Brain pericyte (primary cell): ENCODE data around the gene GIT2.

Experiments used
- DNase-seq: peaks from one replicate; pipeline ENCODE4 v3.0.0-alpha.2; 2012; ENCODE audit warnings: low read depth, low spot score

The GIT2 gene

DNA sequence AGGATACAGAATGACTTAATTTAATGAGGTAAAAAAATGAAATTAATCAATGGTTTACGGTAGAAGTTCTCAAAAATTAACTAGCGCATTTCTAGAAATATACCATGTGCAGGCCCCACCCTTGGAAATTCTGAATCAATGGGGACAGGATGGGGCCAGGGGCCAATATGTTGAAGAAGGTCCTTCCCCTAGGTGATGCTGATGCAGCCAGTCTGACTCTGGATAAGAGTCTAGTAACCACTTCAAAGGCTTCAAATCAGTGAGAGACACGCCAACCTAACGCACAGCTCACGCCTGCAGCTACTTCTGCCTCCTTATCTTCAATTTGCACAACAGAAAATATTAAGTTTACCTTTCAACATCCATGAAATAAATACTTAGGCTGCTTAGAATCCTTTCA, 14.9 kb downstream of the GIT2 start:
- no peak for DNase-seq

DNA sequence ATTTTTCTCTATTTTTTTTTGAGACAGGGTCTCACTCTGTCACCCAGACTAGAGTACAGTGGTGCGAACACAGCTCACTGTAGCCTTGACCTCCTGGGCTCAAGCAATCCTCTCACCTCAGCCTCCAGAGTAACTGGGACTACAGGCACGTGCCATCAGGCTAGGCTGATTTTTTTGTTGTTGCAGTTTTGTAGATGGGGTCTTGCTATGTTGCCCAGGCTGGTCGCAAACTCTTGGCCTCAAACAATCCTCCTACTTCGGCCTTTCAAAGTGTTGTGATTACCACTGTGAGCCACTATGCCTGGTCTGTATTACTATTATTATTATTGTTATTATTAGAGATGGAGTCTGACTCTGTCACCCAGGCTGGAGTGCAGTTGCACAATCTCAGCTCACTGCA, 23.3 kb downstream of the GIT2 start:
- DNase-seq: no peak

DNA sequence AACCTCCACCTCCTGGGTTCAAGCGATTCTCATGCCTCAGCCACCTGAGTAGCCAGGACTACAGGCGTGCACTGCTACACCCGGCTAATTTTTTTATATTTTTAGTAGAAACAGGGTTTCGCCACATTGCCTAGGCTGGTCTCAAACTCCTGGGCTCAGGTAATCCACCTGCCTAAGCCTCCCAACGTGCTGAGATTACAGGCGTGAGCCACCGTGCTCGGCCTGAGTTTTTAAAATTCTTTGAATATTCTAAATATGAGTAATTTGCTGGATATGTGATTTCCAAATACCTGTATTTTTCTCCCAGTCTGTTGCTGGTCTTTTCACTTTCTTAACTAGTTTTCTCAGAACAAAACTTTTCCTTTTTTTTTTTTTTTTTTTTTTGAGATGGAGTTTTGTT, 27.4 kb downstream of the GIT2 start:
- DNase-seq: no peak

DNA sequence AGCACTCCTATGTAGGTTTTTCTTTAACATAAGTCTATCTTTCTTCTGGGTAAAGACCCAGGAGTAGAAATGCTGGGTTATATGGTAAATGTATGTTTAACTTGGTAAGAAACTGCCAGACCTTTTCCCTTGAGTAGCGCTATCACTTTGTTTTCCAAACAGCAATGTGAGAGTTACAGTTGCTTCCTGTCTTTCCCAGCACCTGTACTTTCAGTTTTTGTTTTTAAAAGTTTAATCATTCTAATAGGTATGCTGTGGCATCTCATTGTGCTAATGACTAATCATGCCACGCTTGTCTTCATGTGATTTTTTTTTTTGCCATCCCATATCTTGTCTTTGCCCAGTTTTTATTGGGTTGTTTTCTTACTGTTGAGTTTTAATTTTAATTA, 28.1 kb downstream of the GIT2 start:
- no peak for DNase-seq

DNA sequence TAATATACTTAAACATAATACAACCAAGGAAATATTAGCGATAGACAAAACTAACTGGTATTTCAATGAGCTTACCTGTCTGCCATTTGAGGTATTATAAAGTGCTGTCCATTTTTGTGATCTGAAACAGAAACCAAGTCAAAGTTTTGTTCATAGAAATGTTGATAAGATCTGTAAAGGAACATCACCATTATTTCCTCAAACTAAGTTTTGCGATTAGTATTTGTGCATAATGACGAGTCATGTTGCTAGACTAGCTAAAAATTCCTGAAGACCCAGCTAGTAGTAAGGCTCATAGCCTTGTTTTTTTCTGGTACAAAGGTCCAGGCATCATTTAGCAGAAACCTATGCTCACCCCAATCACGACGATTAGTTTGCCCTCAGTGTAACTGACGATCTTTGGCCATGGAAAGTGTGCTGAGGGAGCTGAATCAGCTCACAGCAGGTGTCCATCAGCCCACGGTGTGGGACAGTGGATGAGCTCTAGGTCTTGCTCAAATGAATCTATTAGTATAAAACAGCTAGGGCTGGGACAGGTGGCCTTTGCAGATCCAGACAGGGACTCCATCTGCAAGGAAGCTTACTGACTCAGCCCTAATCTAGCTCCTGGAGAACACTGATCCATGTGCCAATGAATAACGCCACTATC, 28.7 kb downstream of the GIT2 start:
- no peak for DNase-seq

DNA sequence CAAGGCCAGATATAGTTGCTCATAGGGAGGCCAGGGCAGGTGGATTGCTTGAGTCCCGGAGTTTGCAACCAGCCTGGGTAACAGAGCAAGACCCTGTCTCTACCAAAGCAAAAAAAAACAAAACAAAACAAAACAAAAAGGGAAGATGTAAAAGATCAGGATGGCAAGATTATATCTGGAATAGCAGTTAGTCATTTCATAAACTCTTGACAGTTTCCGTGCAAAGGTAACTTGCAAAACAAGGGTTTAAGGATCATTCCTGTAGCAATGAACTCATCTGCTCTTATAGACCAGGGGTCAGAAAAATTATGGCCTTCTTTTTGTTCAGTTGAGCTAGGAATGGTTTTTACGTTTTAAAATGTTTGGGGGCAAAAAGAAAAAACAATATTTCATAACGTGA, 29.6 kb downstream of the GIT2 start:
- DNase-seq: no peak

DNA sequence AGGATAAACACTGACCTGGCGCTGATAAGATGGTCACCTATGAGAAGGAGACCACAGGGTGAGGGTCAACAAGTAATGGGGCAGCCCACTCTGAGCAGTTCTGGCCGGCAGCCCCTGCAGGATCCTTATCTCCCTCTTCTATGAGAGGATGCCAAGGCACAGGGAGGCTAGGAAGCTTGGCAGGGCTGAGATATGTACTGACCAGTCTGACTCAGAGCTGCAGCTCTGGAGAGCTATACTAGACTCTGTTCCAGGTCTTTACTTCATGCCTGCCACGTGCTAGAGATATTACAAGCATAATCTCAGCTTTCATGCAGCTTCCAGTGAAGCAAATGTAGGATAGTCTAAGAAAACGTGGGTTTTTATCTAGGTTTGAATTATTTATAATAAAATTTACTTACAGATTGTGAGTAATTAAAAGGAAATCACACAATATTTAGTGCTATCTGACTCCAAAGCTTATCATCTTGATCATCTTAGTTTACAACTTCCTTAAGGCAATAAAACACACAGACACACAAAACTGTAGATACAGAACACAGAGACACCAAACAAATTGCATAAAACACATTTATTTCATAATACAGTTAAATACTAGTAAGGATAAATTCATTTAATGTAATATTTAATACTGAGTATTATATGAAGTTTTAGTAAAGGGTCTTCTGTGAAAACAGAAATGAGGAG, 32.3 kb downstream of the GIT2 start:
- no peak for DNase-seq

DNA sequence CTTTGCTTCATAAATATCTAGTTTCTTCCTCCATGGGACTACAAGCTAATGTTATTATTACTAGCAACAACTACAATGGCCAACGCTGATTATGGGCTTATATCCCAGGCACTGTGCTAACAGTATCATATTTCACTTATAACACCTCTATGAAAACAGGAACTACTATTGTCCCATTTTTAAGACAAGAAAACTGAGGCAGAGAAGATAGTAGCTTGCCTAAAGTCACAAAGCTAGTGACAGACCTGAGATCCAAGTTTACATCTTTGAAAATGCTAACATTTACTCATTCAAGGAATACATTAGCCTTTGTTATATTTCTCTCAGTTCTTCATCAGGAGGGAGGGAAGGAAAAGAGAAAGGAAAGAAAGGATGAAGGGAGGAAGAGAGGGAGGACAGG, 32.8 kb downstream of the GIT2 start:
- no peak for DNase-seq

DNA sequence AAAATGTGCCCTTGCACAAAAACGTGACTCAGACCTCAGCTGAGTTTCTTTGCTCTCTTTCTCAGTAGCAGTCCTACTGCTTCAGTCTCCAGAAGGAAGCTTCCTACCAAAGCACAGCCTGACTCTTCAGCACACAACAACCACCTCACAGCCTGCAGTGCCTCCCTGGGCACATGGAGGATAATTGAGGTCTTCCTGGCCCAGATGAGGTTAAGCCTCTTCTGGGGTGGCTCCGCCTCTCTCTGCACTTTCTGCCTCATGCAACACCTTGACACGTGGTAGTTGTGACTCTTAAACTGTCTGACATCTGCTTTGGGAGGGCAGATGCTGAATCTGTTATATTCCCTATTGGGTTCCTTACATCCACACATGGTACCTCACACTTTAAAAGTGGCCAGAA, 33.8 kb downstream of the GIT2 start:
- DNase-seq: no peak

DNA sequence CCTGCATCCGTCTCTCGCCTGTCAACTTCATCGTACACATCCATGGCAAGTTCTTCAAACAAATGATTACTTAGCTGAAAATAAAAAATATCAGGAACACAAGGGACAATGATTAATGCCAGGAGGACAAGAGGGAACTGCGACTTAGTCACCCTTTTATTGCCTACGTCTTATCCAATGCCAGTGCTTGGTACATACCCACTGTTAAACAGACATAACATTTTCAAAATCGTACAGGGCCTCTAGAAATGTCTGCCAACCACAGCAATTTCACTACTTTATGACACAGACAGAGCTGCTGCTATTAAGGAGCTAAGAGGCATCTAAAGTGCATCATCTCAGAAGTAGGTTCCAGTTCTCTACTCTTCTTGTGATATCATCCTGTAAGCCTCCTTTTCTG, 34.6 kb downstream of the GIT2 start:
- DNase-seq: no peak

DNA sequence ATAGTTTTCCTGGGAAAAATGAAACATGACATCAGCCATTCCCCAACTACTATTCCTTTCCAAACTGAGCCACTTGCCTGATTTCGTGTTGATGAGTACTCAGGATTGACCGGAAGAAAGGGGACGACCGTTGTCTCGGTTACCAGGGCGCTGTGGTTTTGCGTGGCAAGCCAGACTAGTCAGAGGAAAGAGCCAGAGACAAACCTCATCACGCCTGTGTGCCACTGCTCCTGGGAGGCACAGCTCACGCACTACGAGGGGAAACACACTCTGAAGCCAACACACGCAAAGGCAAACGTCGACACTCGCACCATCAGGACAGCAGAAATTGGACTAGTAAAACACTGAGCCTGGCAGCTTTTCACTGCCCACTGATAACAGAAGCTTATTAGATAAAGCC, 35.0 kb downstream of the GIT2 start:
- no peak for DNase-seq

DNA sequence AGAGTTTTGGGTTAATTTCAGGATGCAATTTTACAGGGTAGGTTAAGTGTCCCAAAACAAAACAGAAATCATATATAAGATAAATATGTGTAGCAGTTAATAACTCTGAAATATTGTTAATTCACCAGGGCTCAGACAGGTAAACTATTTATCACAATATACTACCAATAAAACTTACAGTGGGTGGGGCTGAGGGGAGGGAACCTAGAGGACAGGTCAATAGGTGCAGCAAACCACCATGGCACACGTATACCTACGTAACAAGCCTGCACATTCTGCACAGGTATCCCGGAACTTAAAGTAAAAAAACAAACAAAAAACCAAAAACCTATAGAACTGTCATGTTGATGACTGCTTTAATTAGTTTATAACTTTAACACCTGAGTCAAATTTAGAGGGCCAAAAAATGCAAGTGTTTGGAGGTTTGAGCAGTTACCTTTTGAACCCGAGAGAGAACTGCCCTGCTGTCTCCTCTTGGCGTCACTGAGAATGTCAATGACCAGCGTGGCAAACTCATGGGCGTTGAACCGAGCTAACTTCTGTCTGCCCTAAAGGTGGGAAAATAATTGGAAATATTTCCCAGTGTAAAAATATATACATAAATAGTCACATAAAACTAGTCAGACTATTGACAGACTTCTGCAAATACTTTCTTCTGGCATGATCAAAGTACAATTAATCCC, 36.6 kb downstream of the GIT2 start:
- DNase-seq: no peak

DNA sequence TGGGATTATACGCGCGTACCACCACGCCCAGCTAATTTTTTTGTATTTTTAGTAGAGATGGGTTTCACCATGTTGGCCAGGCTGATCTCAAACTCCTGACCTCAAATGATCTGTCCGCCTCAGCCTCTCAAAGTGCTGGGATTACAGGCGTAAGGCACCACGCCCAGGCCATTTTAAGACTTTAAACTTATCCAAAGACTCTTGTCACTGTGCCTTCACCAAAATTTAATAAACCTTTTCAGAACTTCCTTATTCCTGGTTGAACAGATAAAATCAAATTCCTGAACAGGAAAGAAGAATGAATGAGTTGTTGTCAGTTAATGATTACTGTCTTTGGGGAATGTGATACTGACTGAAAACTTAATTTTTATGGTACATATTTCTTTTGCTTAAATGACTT, 37.8 kb downstream of the GIT2 start:
- DNase-seq: no peak

DNA sequence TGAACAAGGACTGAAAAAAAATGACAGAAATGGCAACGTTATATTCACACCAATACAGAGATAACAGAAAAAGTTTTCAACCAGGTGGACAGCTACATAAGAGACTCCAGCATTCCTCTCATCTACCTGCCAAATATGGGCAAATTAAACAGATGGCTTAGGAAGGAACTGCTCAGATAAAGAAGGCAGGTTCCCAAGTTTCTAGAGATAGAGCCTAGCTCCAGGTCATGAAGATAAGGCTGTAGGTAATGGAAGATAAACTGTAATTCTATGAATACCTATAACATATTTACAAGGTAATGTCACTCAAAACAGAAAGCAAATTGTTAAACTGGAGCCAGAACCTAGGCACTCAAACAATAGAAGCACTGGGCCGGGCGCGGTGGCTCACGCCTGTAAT, 42.5 kb downstream of the GIT2 start:
- DNase-seq: no peak

DNA sequence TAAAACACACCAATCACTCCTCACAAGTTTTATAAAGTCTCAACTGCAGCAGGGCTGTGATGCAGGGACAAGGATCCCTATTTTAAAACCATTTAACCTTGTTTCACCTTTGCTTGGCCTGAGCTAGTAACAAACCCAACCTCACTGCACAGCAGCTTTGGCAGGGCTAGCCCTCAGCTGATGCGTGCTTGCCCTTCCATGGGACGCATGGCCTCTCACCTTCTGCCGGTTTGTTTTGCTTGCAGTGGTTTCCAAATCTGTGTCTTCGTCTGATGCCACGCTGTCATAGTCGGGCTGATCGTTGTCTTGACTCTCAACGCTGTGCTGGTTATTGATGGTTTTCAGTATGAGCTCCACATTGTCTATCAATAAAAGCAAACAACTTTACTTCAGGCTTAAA, 43.3 kb downstream of the GIT2 start:
- no peak for DNase-seq

DNA sequence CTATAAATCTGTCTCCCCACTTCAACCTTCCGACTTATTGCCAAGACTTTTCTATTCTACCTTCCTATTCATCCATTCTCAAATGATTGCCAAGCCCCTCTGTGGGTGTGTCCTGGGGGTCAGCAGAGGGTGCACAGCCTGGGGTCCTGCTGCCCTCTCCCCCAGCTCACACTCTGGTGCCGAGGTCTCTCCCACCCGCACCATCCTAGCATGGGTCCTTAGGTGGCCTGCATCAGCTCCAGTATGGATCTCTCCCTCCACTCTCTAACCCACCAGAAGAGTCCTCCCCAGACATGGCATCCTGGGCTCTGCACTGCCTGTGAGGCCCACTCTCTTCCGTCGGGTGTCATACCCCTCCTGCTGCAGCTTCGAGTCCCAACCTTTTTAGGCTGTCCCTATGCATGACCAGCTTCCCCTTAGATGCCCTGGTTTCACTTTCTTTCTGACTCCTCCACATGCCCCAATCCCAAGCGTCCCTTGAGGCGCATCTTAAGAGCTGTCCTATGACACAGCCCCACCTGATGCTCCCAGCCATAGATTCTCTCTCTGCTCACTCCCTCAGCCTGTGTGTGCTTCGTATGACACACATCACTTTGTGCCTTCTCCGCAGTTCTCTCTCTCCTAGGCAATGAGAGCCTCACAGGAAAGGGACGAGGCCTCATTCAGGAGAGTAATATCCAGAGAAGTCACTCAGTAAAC, 43.9 kb downstream of the GIT2 start:
- DNase-seq: no peak

DNA sequence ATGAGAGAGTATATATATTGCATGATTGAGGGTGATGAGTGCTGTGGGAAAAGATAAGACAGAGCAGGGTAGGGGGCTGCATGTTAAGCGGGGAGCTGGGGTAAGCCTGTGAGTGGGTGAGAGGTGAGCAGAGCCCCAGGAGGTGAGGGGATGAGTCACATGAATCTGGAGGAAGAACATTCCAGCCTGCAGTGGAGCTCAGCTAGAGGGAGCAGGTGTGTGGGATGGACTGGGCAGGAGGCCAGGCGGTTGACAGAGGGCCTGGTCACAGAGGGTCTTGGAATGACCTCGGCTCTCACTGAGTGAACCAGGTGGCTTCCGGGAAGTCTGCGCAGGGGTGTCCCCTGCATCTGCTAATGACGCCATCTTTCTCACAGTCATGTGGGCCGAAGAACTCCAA, 44.4 kb downstream of the GIT2 start:
- peak; percentile 38 for DNase-seq

DNA sequence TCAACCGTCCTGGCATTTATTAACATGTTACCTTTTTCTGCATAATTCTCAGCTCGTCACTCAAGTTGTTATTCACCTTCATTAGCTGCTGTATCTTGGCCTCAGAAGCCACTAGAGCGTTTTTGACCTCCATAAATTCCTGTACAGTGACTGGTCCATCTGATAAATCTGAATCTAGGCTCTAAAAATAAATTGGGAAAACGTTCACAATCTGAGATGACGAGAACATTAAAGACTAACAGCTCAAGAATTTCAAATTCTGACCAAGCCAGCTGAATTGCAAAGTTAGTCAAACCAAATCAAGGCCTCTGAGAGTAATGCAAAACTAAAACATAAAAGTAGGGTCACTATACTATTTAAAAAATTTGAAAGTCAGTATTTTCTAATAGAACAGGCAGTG, 45.0 kb downstream of the GIT2 start:
- no peak for DNase-seq

DNA sequence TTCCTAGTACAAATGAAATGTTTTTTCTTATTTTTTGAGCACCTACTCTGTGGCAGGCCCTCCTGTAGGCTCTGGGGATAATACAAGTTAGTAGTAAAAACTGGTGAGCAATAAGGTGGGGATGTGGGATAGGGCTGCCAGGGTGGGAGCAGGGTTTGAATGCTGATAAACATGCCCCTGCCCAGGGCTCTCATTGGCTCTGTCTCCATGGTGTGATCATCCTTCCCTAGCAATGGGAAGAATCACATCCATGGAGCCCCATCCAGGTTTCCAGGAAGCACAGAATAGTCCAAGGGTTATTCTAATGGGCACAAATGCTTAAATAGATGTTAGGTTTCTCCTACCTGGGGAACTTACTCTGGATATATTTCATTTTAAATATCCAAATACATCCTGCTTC, 45.5 kb downstream of the GIT2 start:
- DNase-seq: no peak

DNA sequence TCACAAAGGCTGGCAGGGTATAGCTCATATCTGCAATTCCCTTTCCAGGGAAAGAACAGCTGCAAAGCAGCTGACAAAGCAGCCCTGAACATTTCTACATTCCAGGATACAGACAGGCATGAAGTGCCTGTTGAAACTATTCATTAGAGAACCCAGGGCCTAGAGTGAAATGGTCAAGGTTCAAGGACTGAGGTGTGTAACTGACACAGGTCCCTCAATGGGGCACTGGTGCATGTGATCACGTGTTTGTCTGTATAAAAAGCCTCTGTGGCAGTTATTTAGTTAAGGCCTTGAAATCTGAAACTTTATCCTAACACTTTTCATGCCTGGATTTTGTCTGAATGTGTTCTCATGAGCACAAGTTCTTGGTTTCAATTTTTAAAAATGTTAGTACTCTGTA, 47.1 kb downstream of the GIT2 start:
- DNase-seq: no peak

DNA sequence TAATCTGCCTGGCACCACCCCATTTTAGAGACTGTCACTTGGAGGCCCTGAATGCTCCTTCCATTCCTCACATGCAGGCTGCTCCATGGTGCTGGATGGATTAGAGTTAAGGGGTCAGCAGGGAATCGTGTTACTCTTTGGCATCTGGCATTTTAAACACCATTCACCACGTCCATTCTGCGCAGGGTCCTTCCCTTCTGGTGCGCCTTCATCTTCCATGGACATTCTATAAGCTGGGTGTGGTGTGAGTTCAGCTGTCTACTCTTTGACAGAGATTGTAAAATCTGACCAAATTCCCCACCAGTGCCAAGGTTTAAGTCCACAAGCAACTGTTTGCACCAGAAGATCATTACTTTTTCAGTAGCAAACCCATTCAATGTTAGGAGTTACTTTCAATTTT, 47.8 kb downstream of the GIT2 start:
- DNase-seq: no peak

DNA sequence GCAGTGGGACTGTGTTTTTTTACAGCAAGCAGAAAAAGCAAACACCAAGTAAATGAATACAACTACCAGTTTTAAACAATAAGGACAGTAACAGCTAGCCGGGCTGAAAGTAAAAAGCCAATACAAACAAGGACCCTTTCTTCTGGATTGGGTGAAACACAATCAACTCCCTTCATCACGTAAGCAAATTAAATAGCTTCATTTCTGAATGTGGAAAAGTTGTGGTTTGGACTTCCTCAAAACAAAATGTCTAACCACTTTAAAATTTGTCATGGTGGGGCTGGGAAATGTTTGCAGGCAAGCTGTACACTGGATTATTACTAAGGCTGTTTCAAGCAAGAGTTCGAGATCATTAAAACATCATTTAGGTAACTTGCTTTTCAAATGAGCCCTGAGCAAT, 48.6 kb downstream of the GIT2 start:
- DNase-seq: no peak

DNA sequence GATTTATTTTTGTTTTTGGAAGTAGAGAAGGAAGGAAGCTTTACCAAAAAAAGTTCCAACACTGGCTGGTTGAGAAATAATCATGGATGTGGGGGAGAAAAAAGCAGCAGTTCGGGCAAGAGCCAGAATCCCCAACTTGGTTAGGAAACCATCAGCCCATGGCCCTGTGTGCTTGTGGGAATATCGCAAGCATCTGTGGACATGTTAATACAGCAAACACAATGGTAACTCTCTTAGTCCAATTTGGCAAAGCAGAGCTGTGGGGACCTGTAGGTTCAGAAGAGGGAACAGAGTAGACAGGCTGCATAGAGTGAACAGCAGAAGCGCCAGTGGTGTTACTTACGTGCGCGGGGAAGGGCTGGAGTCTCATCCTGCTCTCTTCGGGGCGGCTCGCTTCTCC, 49.3 kb downstream of the GIT2 start:
- no peak for DNase-seq
